ENCODE measurements around the gene NUP88. TPM values are rescaled to one million over a fixed set of nuclear protein-coding genes. Genes with fewer than 3 reads are reported as not detected.

NUP88 gene
- total RNA-seq, 6 donors from 2014 or later: 40.4 to 91.4 (median 49.8) TPM

- H3K36me3 ChIP-seq: peaks cover 47 to 94% (median 75%) of the 10 kb centered on the region in 4 donors
- no peak overlapping the region for H3K27ac ChIP-seq
- no peak for DNase-seq
- H3K9me3 ChIP-seq: no peaks in the 10 kb centered on the region
- H3K4me1 ChIP-seq: no peaks in the 10 kb centered on the region
- H3K27me3 ChIP-seq: no peaks in the 10 kb centered on the region
- peak in 1 of 2 donors; percentile 60 for ATAC-seq (ENCODE audit: low FRiP score in 2 of 2)
- TF ChIP-seq POLR2A (IDR thresholded peaks at IDR 0.05) (no peak), CTCF (IDR thresholded peaks at IDR 0.05) (no peak), POLR2AphosphoS5 (IDR thresholded peaks at IDR 0.05) (no peak), EP300 (IDR thresholded peaks at IDR 0.05) (no peak)
- H3K4me3 ChIP-seq: no peak overlapping the region
- 80 to 91% methylated on average over 5 of the region's 5 CpGs for WGBS, 2 donors
These were observed 27.8 kb downstream of the NUP88 start for GRCh38 chr17:5391678-5392077.

- H3K27ac ChIP-seq: no peak overlapping the region
- no peaks in the 10 kb centered on the region for H3K9me3 ChIP-seq
- H3K4me1 ChIP-seq: no peaks in the 10 kb centered on the region
- no peaks in the 10 kb centered on the region for H3K27me3 ChIP-seq
- H3K4me3 ChIP-seq: no peak overlapping the region
- TF ChIP-seq POLR2A (IDR thresholded peaks at IDR 0.05) (no peak), CTCF (IDR thresholded peaks at IDR 0.05) (no peak)
- DNase-seq: no peak
- peaks cover 33 to 100% (median 76%) of the 10 kb centered on the region in 4 donors for H3K36me3 ChIP-seq
- 96 to 99% methylated on average over 4 of the region's 4 CpGs for WGBS, 2 donors
- ATAC-seq (ENCODE audit: low FRiP score in 2 of 2): peak in 1 of 2 donors; percentile 8
These were observed 37.9 kb downstream of the NUP88 start for GRCh38 chr17:5381542-5381941.

- 65 to 80% methylated on average over 5 to 7 of the region's 7 CpGs for WGBS, 2 donors
- no peaks in the 10 kb centered on the region for H3K9me3 ChIP-seq
These were observed 38.8 kb downstream of the NUP88 start for GRCh38 chr17:5380491-5381135.

GRCh38 chr17:5379351-5380107 lies 39.9 kb downstream of the NUP88 start:
- no peak overlapping the region for H3K27ac ChIP-seq
- 87 to 93% methylated on average over 11 of the region's 11 CpGs for WGBS, 2 donors
- no peak overlapping the region for H3K4me3 ChIP-seq
- H3K9me3 ChIP-seq: no peaks in the 10 kb centered on the region
- DNase-seq (no peak), ATAC-seq (ENCODE audit: low FRiP score in 2 of 2) (no peak)
- H3K36me3 ChIP-seq: peaks cover 20 to 100% (median 79%) of the 10 kb centered on the region in 4 donors
- H3K4me1 ChIP-seq: no peaks in the 10 kb centered on the region
- H3K27me3 ChIP-seq: no peaks in the 10 kb centered on the region
- TF ChIP-seq CTCF (IDR thresholded peaks at IDR 0.05) (no peak), POLR2A (IDR thresholded peaks at IDR 0.05) (no peak)

More at GRCh38 chr17:5380491-5381135, 38.8 kb downstream of the NUP88 start:
- Histone ChIP-seq H3K27me3 (no peaks in the 10 kb centered on the region), H3K4me3 (no peak overlapping the region), H3K36me3 (peaks cover 30 to 100% (median 78%) of the 10 kb centered on the region in 4 donors), H3K27ac (no peak overlapping the region), H3K4me1 (no peaks in the 10 kb centered on the region)
- ATAC-seq (ENCODE audit: low FRiP score in 2 of 2) (no peak), DNase-seq (no peak)
- TF ChIP-seq POLR2A (IDR thresholded peaks at IDR 0.05) (no peak), CTCF (IDR thresholded peaks at IDR 0.05) (no peak), POLR2AphosphoS5 (IDR thresholded peaks at IDR 0.05) (no peak), EP300 (IDR thresholded peaks at IDR 0.05) (no peak)

All from upper lobe of left lung (tissue), 6 donors.